GM20431 (cell line): ENCODE measurements around the gene TUBGCP2.

Source experiments
- in situ Hi-C: fragments of 300-500 bp; cut with MseI, MboI; formaldehyde crosslinking; loops from one replicate; pipeline ENCODE4 v1.15.0; 2020; ENCODE audit warnings: low sequenced_read_pairs; ENCODE audit not compliant: unreplicated experiment

Gene TUBGCP2

DNA sequence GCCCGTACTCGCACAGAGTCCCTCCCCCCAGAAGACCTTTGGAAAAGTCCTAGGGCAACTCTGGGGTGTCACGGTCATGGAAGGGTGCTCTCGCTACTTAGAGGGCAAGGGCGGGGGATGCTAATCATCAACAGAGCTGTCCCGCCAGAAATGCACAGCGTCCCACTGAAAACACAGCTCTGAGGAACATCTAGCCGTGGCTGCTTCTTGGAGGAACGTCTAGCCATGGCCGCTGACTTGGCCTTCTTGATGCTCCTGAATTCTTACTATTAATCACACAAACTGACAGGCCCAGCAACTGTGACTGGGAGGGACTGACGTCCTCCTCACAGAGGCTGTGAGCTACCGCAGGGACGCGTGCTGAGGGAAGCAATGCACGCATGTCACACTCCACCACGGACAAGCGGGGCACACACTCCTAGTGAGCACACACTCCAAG lies 1.7 kb downstream of the TUBGCP2 start:
- in situ Hi-C loops, result no loop called here

DNA sequence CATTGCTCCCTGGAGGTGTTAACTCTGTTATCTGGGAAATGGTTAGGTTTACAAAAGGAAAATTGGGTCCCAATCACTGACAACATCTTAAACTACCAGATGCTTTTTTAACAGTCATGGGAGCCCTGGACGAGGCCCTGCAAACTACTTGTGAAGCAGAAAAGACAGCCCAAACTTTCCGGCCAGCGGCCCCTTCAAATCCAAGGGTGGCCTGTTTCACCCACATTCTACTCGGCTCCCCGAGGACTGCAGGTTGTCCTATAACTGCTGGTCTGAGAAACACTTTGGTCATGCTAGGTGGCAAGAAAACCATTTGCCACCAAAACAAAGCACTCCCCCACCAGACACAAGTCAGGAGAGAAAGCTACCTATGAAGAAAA lies 2.6 kb downstream of the TUBGCP2 start:
- in situ Hi-C loops, result no loop called here

GRCh38 chr10:133303206-133303605 lies 5.5 kb downstream of the TUBGCP2 start:
- in situ Hi-C loops, result no loop called here

- in situ Hi-C loops, result no loop called here
Observed at GRCh38 chr10:133302230-133302629, 6.4 kb downstream of the TUBGCP2 start.

- in situ Hi-C loops, result no loop called here
Observed at GRCh38 chr10:133299738-133300137, 8.9 kb downstream of the TUBGCP2 start.

DNA sequence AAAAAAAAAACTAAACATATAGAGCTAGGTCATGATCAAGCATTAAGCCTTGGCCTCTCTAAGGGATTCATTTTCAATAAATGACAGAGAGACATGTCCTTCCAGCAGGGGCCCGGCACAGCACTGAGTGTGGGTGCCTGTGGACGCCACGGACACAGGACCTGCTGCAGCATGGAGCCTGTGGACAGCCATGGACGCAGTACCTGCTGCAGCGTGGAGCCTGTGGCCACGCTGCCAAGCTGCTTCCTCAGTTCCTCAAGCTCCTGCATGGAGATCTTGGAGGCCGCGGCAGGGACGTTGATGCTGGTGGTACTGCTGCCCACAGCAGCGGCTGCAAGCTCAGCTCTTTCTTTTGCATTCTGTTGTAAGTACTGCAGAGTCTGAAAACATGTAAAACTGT lies 9.4 kb downstream of the TUBGCP2 start:
- in situ Hi-C loops, result no loop called here

- in situ Hi-C loops, result no loop called here
Observed at GRCh38 chr10:133298466-133298865, 10.2 kb downstream of the TUBGCP2 start.

GRCh38 chr10:133297504-133297903 lies 11.2 kb downstream of the TUBGCP2 start:
- in situ Hi-C loops, result no loop called here

GRCh38 chr10:133295426-133296320 lies 13.0 kb downstream of the TUBGCP2 start:
- in situ Hi-C loops, result no loop called here

GRCh38 chr10:133294189-133294588 lies 14.5 kb downstream of the TUBGCP2 start:
- in situ Hi-C loops, result no loop called here

DNA sequence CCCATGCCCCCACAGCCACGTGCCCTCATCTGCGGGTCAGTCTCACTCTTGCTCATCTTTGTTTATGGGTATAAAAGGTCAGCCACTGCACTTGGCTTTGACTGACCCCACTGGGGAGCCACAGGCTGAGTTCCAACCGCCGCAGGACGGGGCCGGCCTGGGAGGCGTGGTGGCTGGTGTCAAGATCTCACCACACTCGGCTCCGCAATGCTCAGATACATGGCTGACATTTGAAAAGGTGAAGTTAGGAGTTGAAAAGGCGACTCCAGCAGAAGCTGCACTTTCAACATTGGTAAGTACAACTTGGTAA lies 14.9 kb downstream of the TUBGCP2 start:
- in situ Hi-C loops, result no loop called here

DNA sequence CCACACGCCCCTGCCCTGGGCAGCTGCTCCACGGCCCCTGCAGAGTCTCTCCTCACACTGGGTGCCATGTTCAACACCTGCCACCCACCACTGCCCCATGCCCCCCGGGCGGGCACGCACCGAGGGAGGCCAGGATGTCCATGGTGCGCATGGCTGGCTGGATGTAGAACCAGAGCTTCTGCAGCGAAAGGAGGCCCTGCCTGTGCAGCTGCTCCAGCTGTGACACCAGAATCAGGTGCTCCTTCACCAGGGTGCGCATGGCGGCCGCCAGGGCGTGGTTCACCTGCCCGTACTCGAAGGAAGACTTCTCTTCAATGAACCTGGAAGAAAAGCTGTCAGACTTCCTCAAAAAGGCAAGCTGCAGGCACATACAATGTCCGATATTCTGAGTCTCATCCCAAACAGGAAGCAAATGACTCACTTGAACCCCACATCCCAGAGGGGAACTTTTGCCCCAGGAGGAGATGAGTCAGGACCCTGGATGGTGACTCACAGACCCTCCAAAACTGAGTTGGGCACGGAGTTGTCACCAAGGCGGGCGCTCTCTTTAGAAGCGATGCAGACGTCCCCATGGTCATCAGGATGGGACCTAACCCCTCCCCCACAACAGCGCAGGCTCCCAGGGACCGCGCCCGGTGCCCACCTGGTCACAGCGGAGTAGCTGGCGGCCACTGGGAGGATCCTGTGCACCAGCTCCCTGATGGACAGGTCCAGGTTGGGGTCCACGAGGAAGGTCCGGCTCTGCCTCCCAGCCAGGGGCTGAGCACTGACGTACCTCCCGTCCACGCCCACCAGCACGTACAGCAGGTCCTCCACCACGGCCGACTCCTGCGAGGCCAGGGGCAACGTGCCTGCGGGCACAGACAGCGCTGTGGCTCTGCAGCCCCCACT lies 15.5 kb downstream of the TUBGCP2 start:
- in situ Hi-C loops, result no loop called here

GRCh38 chr10:133289761-133290160 lies 18.9 kb downstream of the TUBGCP2 start:
- in situ Hi-C loops, result no loop called here

DNA sequence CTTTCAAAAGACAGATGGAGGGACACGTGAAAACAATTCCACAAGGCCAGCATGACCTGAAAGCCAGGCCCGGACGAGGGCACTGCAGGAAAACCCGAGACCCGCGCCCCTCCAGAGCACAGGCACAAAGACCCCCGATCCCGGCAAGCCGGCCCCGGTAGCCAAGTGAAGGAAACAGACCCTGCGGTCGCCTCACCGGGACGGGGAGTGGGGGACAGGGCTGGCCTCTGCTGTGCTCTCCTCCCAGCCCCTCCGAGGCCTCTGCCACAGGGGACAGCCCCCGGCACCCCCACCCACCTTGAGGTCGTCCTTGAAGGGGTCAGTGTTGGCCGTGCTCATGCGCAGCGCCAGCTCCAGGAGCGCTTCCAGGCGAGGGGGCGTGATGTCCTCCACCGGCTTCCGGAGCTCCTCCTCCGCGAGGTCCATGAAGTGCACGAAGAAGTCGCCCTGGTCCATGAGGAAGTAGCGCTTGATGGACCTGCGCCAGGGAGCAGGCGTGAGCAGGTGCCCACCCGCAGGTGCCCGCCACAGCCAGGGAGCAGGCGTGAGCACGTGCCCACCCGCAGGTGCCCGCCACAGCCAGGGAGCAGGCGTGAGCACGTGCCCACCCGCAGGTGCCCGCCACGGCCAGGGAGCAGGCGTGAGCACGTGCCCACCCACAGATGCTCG lies 20.7 kb downstream of the TUBGCP2 start:
- in situ Hi-C loops, result no loop called here

GRCh38 chr10:133286366-133286765 lies 22.3 kb downstream of the TUBGCP2 start:
- in situ Hi-C loops, result no loop called here

DNA sequence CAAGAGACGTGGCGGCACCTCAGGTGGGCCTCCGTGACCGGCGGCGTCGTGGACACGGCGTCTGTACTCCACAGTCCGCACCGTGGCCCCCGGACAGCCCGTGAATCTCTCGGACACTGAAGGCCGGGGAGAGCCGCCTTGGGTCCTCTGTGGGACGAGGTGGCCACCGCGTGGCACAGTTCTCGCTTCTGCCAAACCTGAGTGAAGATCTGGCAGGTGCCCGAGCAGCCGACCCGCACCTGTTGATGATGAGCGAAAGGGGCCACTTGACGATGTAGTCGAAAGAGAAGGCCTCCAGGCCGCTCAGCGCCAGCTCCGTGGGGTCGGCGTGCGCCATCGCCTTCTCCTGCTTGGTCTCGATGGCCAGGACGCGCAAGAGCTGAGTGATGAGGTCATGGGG lies 23.5 kb downstream of the TUBGCP2 start:
- in situ Hi-C loops, result no loop called here

DNA sequence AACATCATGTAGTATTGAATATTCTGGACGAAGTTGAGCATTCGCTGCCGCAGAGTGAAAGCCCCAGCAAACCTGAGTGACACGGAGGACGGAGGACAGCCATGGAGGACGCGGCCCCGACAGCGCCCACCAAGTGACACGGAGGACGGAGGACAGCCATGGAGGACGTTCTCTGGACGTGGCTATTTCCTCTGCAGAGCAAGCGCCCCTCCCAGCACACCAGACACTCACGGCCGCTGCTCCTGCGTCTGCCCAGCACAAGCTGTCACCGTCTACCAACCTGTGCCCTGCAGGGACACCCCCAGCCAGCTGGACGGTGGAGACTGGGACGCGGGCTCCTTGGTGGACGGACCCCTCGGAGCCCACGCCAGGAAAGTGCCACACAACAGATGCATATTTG lies 24.7 kb downstream of the TUBGCP2 start:
- in situ Hi-C loops, result no loop called here

- in situ Hi-C loops, result no loop called here
Observed at GRCh38 chr10:133282846-133283390, 25.8 kb downstream of the TUBGCP2 start.

DNA sequence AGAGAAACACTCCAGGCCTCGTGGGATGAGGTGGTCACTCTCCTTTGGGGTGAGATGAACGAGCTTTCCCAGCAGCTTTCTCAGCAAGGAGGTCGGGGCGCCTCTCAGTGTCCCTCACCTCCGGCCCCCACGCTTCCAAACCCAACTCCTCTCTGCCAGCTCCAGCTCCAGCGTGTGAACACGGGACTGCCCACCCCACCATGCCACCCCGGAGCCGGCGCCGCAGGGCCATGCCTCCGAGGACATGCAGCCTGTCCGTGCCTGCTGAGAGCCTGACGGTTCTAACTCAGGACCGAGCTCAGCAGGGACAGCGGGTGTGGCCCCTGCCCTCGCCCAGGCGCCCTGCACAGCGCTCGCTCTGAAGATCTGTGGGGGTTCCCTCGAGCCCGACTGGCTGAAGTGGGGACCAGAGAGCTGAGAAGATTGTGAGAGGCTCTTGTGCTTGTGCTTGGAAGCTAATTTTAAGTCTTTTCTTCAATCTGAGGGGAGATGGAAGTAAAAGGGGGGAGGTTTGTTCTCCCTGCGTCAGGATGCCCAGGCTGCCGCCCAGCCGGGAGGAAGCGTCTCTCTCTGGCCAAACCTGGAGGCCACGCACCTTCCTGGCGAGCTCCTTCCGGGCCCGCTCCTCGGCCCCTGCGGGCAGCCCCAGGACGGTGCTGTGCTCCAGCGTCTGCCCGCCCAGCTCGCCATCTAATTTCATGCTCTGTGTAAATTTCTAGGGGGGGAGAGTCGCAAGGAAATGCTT lies 26.9 kb downstream of the TUBGCP2 start:
- in situ Hi-C loops, result no loop called here

- in situ Hi-C loops, result no loop called here
Observed at GRCh38 chr10:133281084-133281483, 27.6 kb downstream of the TUBGCP2 start.
